Measurements from ENCODE around the gene LRRC7.
"Not testable (repeated sequence)": the region's sequence is repeated elsewhere in the genome, so short reads cannot be mapped to it uniquely, and the experiment has no call there.

LRRC7 gene

GRCh38 chr1:69871412-69871811 is 303.7 kb downstream of the LRRC7 start:
- H3K4me2 ChIP-seq (ENCODE audit: low read length), result no peak overlapping the region
- no peak overlapping the region for H3K4me3 ChIP-seq (ENCODE audit: low read depth, low read length, poor library complexity, severe bottlenecking)
- no peaks in the 10 kb centered on the region for H3K27me3 ChIP-seq (ENCODE audit: insufficient read depth, low read length)
- no peaks in the 10 kb centered on the region for H3F3A ChIP-seq (ENCODE audit: insufficient read depth, low read length)
- no peak overlapping the region for H3K27ac ChIP-seq (ENCODE audit: low read depth, low read length, poor library complexity, severe bottlenecking)
- H3K79me2 ChIP-seq (ENCODE audit: insufficient read depth, low read length), result no peaks in the 10 kb centered on the region
- no peaks in the 10 kb centered on the region for H3K9me2 ChIP-seq (ENCODE audit: low read depth, low read length)
- H3K4me1 ChIP-seq (ENCODE audit: insufficient read depth, low read length, severe bottlenecking), result no peaks in the 10 kb centered on the region
- TF ChIP-seq CTCF (IDR thresholded peaks at IDR 0.05; ENCODE audit: low read length) (no peak), EZH2 (IDR thresholded peaks at IDR 0.05; ENCODE audit: borderline replicate concordance, low read length) (no peak)
- no peaks in the 10 kb centered on the region for H4K20me1 ChIP-seq (ENCODE audit: insufficient read depth, low read length)
- H3K36me3 ChIP-seq (ENCODE audit: insufficient read depth, low read length), result no peaks in the 10 kb centered on the region
- no peak overlapping the region for H3K9ac ChIP-seq (ENCODE audit: low read length)
- H2AFZ ChIP-seq (ENCODE audit: low read length), result no peak overlapping the region
- H3K9me3 ChIP-seq (ENCODE audit: low read length), result no peaks in the 10 kb centered on the region

- Histone ChIP-seq H3K9ac (ENCODE audit: low read length) (no peak overlapping the region), H3K4me3 (ENCODE audit: low read depth, low read length, poor library complexity, severe bottlenecking) (no peak overlapping the region), H3K36me3 (ENCODE audit: insufficient read depth, low read length) (no peaks in the 10 kb centered on the region), H4K20me1 (ENCODE audit: insufficient read depth, low read length) (no peaks in the 10 kb centered on the region), H3K27me3 (ENCODE audit: insufficient read depth, low read length) (no peaks in the 10 kb centered on the region), H3K4me1 (ENCODE audit: insufficient read depth, low read length, severe bottlenecking) (no peaks in the 10 kb centered on the region), H3K9me3 (ENCODE audit: low read length) (no peaks in the 10 kb centered on the region), H2AFZ (ENCODE audit: low read length) (no peak overlapping the region), H3K9me2 (ENCODE audit: low read depth, low read length) (no peaks in the 10 kb centered on the region), H3F3A (ENCODE audit: insufficient read depth, low read length) (no peaks in the 10 kb centered on the region), H3K27ac (ENCODE audit: low read depth, low read length, poor library complexity, severe bottlenecking) (no peak overlapping the region), H3K4me2 (ENCODE audit: low read length) (no peak overlapping the region), H3K79me2 (ENCODE audit: insufficient read depth, low read length) (no peaks in the 10 kb centered on the region)
- TF ChIP-seq CTCF (IDR thresholded peaks at IDR 0.05; ENCODE audit: low read length) (no peak), EZH2 (IDR thresholded peaks at IDR 0.05; ENCODE audit: borderline replicate concordance, low read length) (no peak)
Observed at GRCh38 chr1:69878338-69878737, 310.6 kb downstream of the LRRC7 start.

DNA sequence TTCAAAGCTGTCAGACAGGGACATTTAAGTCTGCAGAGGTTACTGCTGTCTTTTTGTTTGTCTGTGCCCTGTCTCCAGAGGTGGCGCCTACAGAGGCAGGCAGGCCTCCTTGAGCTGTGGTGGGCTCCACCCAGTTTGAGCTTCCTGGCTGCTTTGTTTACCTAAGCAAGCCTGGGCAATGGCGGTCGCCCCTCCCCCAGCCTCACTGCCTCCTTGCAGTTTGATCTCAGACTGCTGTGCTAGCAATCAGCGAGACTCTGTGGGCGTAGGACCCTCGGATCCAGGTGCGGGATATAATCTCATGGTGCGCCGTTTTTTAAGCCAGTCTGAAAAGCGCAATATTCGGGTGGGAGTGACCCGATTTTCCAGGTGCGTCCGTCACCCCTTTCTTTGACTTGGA is 320.3 kb downstream of the LRRC7 start:
- not testable (repeated sequence) for H3K27ac ChIP-seq (ENCODE audit: low read depth, low read length, poor library complexity, severe bottlenecking); H3F3A ChIP-seq (ENCODE audit: insufficient read depth, low read length); H3K9ac ChIP-seq (ENCODE audit: low read length); H3K4me2 ChIP-seq (ENCODE audit: low read length); H3K9me2 ChIP-seq (ENCODE audit: low read depth, low read length); H2AFZ ChIP-seq (ENCODE audit: low read length); H3K4me3 ChIP-seq (ENCODE audit: low read depth, low read length, poor library complexity, severe bottlenecking); H4K20me1 ChIP-seq (ENCODE audit: insufficient read depth, low read length); H3K9me3 ChIP-seq (ENCODE audit: low read length); H3K36me3 ChIP-seq (ENCODE audit: insufficient read depth, low read length); H3K4me1 ChIP-seq (ENCODE audit: insufficient read depth, low read length, severe bottlenecking); H3K27me3 ChIP-seq (ENCODE audit: insufficient read depth, low read length); H3K79me2 ChIP-seq (ENCODE audit: insufficient read depth, low read length)

GRCh38 chr1:69888657-69889056 is 320.9 kb downstream of the LRRC7 start:
- Histone ChIP-seq H4K20me1 (ENCODE audit: insufficient read depth, low read length) (no peaks in the 10 kb centered on the region), H3K4me1 (ENCODE audit: insufficient read depth, low read length, severe bottlenecking) (no peaks in the 10 kb centered on the region), H3F3A (ENCODE audit: insufficient read depth, low read length) (no peaks in the 10 kb centered on the region), H3K9ac (ENCODE audit: low read length) (no peak overlapping the region), H3K27ac (ENCODE audit: low read depth, low read length, poor library complexity, severe bottlenecking) (no peak overlapping the region), H3K9me3 (ENCODE audit: low read length) (no peaks in the 10 kb centered on the region), H3K27me3 (ENCODE audit: insufficient read depth, low read length) (no peaks in the 10 kb centered on the region), H3K79me2 (ENCODE audit: insufficient read depth, low read length) (no peaks in the 10 kb centered on the region), H3K36me3 (ENCODE audit: insufficient read depth, low read length) (no peaks in the 10 kb centered on the region), H3K9me2 (ENCODE audit: low read depth, low read length) (no peaks in the 10 kb centered on the region), H2AFZ (ENCODE audit: low read length) (no peak overlapping the region), H3K4me2 (ENCODE audit: low read length) (no peak overlapping the region), H3K4me3 (ENCODE audit: low read depth, low read length, poor library complexity, severe bottlenecking) (no peak overlapping the region)
- TF ChIP-seq EZH2 (IDR thresholded peaks at IDR 0.05; ENCODE audit: borderline replicate concordance, low read length) (no peak), CTCF (IDR thresholded peaks at IDR 0.05; ENCODE audit: low read length) (no peak)
